ENCODE results near the gene GNAZ. TPM values are rescaled to one million over a fixed set of nuclear protein-coding genes. Genes with fewer than 3 reads are reported as not detected.

Gene GNAZ
- total and polyA plus RNA-seq, 2 donors from 2014 or later, result 3.7 to 5.7 TPM

DNA sequence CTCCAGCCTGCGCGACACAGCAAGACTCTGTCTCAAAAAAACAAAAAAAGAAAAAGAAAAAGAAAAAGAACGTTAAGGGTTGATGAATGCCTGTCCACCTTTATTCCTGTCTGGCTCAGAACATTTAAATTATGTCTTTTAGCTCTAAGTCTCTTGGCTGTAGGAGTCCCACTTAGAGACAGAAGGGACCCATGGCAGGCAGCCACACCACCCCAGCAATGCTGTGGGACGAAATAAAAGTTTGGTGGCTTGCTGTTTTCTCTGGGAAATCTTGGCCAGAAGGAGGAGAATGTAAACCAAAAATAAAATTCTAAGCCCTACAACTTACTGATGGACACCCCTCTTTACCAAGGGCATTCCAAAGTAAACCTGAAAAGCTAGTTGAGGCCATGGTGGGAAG is 38.9 kb upstream of the GNAZ start:
- H3K4me1 ChIP-seq (ENCODE audit: control insufficient read depth in 2 of 3, insufficient read depth in 2 of 3, low read depth in 1 of 3, low read length in 3 of 3), result no peaks in the 10 kb centered on the region
- H3K27me3 ChIP-seq (ENCODE audit: control insufficient read depth, insufficient read depth, low read length), result no peaks in the 10 kb centered on the region
- intact Hi-C loops (cut with DNase I), result no loop called here
- TF ChIP-seq, protein P1, sequence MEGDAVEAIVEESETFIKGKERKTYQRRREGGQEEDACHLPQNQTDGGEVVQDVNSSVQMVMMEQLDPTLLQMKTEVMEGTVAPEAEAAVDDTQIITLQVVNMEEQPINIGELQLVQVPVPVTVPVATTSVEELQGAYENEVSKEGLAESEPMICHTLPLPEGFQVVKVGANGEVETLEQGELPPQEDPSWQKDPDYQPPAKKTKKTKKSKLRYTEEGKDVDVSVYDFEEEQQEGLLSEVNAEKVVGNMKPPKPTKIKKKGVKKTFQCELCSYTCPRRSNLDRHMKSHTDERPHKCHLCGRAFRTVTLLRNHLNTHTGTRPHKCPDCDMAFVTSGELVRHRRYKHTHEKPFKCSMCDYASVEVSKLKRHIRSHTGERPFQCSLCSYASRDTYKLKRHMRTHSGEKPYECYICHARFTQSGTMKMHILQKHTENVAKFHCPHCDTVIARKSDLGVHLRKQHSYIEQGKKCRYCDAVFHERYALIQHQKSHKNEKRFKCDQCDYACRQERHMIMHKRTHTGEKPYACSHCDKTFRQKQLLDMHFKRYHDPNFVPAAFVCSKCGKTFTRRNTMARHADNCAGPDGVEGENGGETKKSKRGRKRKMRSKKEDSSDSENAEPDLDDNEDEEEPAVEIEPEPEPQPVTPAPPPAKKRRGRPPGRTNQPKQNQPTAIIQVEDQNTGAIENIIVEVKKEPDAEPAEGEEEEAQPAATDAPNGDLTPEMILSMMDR (IDR thresholded peaks at IDR 0.05; ENCODE audit: borderline replicate concordance, extremely low read depth, insufficient read depth), result no peak
- H3K27ac ChIP-seq (ENCODE audit: low read depth in 2 of 2, low read length in 2 of 2), result no peak overlapping the region
- H3K4me3 ChIP-seq (ENCODE audit: low read length in 3 of 3), result no peak overlapping the region
- FAIRE-seq, result no peak
- no peak for DNase-seq
- no peaks in the 10 kb centered on the region for H3K9me3 ChIP-seq (ENCODE audit: control insufficient read depth in 2 of 3, insufficient read depth in 1 of 3, low read length in 3 of 3)
- H3K9ac ChIP-seq (ENCODE audit: low read length in 3 of 3), result no peak overlapping the region
- no peaks in the 10 kb centered on the region for H3K36me3 ChIP-seq (ENCODE audit: control insufficient read depth in 2 of 3, insufficient read depth in 3 of 3, low read length in 3 of 3)

DNA sequence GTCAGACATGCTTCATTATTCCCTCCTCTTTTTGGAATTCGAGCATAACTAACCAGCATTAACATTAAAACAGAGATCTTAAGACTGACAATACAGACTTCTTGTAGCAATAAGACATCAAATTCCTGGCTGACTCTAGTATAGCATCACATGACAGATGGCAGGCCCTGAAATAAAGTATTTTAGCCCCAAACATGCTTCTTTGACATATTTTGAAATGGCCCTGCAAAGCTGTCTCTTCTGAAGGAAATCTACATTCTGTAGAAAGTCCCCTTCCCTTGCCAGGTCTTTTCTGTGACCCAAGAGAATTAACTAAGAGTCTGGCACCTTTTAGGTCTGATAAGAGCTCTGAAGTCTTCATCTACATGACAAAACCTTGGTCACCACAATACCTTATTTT is 38.5 kb upstream of the GNAZ start:
- no peaks in the 10 kb centered on the region for H3K4me1 ChIP-seq (ENCODE audit: control insufficient read depth in 2 of 3, insufficient read depth in 2 of 3, low read depth in 1 of 3, low read length in 3 of 3)
- intact Hi-C loops (cut with DNase I), result no loop called here
- H3K27me3 ChIP-seq (ENCODE audit: control insufficient read depth, insufficient read depth, low read length), result no peaks in the 10 kb centered on the region
- no peak overlapping the region for H3K9ac ChIP-seq (ENCODE audit: low read length in 3 of 3)
- no peak overlapping the region for H3K27ac ChIP-seq (ENCODE audit: low read depth in 2 of 2, low read length in 2 of 2)
- FAIRE-seq, result no peak
- H3K4me3 ChIP-seq (ENCODE audit: low read length in 3 of 3), result no peak overlapping the region
- TF ChIP-seq, protein P1 (IDR thresholded peaks at IDR 0.05; ENCODE audit: borderline replicate concordance, extremely low read depth, insufficient read depth), result no peak
- no peaks in the 10 kb centered on the region for H3K36me3 ChIP-seq (ENCODE audit: control insufficient read depth in 2 of 3, insufficient read depth in 3 of 3, low read length in 3 of 3)
- no peaks in the 10 kb centered on the region for H3K9me3 ChIP-seq (ENCODE audit: control insufficient read depth in 2 of 3, insufficient read depth in 1 of 3, low read length in 3 of 3)
- DNase-seq, result no peak

DNA sequence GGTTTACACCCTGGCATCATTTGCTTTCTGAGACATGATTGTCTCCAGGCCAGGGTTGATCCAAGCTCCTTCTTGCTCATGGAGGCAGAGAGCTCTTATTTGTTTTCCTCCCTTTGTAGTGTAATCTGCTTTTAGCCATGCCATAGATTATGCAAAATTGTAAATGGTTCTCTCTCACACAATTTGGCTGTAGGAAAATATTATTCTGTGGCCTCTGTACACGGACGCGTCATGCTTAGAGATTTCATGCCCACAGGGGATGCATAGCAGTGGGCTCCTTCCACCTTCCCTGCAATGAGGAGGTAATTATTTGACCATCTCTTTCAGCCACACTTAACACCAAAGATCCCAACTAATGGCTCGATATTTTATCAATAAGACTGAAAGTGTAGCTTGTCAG is 37.7 kb upstream of the GNAZ start:
- intact Hi-C loops (cut with DNase I), result no loop called here
- Histone ChIP-seq H3K4me1 (ENCODE audit: control insufficient read depth in 2 of 3, insufficient read depth in 2 of 3, low read depth in 1 of 3, low read length in 3 of 3) (no peaks in the 10 kb centered on the region), H3K27ac (ENCODE audit: low read depth in 2 of 2, low read length in 2 of 2) (no peak overlapping the region), H3K27me3 (ENCODE audit: control insufficient read depth, insufficient read depth, low read length) (no peaks in the 10 kb centered on the region), H3K36me3 (ENCODE audit: control insufficient read depth in 2 of 3, insufficient read depth in 3 of 3, low read length in 3 of 3) (no peaks in the 10 kb centered on the region), H3K9ac (ENCODE audit: low read length in 3 of 3) (no peak overlapping the region), H3K4me3 (ENCODE audit: low read length in 3 of 3) (no peak overlapping the region), H3K9me3 (ENCODE audit: control insufficient read depth in 2 of 3, insufficient read depth in 1 of 3, low read length in 3 of 3) (no peaks in the 10 kb centered on the region)
- FAIRE-seq (no peak), DNase-seq (no peak)
- TF ChIP-seq, protein P1 (IDR thresholded peaks at IDR 0.05; ENCODE audit: borderline replicate concordance, extremely low read depth, insufficient read depth), result no peak
